ENCODE data around the gene EXOC6.
A peak's percentile ranks its signal among the peaks of the same experiment; 100 is the strongest.

Gene EXOC6

GRCh38 chr10:93076871-93077270 is 228.6 kb downstream of the EXOC6 start:
- no peak overlapping the region for H3K4me3 ChIP-seq
- TF ChIP-seq CTCF (IDR thresholded peaks at IDR 0.05): no peak
- DNase-seq (ENCODE audit: low spot score): no peak
- H3K27ac ChIP-seq: no peak overlapping the region

GRCh38 chr10:93077860-93078337 is 229.6 kb downstream of the EXOC6 start:
- TF ChIP-seq CTCF (IDR thresholded peaks at IDR 0.05): no peak
- Histone ChIP-seq H3K4me3 (no peak overlapping the region), H3K27ac (no peak overlapping the region)
- DNase-seq (ENCODE audit: low spot score): no peak

GRCh38 chr10:93079663-93080349 is 231.5 kb downstream of the EXOC6 start:
- Histone ChIP-seq H3K4me3 (no peak overlapping the region), H3K27ac (no peak overlapping the region)
- DNase-seq (ENCODE audit: low spot score): peak; percentile 49
- no peak for TF ChIP-seq CTCF (IDR thresholded peaks at IDR 0.05)

- no peak overlapping the region for H3K27ac ChIP-seq
- peak; percentile 76 for DNase-seq (ENCODE audit: low spot score)
- TF ChIP-seq CTCF (IDR thresholded peaks at IDR 0.05): peak; percentile 76
- no peak overlapping the region for H3K4me3 ChIP-seq
Measured at GRCh38 chr10:93080350-93081046, 232.2 kb downstream of the EXOC6 start.

GRCh38 chr10:93081318-93081717 is 233.0 kb downstream of the EXOC6 start:
- no peak for TF ChIP-seq CTCF (IDR thresholded peaks at IDR 0.05)
- no peak overlapping the region for H3K4me3 ChIP-seq
- peak; percentile 71 for DNase-seq (ENCODE audit: low spot score)

GRCh38 chr10:93081834-93082233 is 233.5 kb downstream of the EXOC6 start:
- peak; percentile 58 for DNase-seq (ENCODE audit: low spot score)
- Histone ChIP-seq H3K27ac (no peak overlapping the region), H3K4me3 (no peak overlapping the region)
- no peak for TF ChIP-seq CTCF (IDR thresholded peaks at IDR 0.05)

More at GRCh38 chr10:93081318-93081717, 233.0 kb downstream of the EXOC6 start:
- H3K27ac ChIP-seq: no peak overlapping the region

All from coronary artery (tissue), 2 donors.